MCF 10A (cell line): ENCODE measurements around the gene RNF115. TPM values are rescaled to one million over a fixed set of nuclear protein-coding genes. Genes with fewer than 3 reads are reported as not detected.

Experiments
- BruUV-seq: library from RNA; stranded (reverse); fragments of 400-500 nt; replicated peaks from 2 replicates; lab custom pipeline; 2021; lab: Mats Ljungman, UMichigan
- CTCF ChIA-PET: fragments of 300-600 bp; sonication (Branson Sonifier 250); formaldehyde crosslinking; extraction: SDS; loops from one replicate; lab custom pipeline; 2021; ENCODE audit warnings: antibody characterized with exemption, inconsistent platforms; lab: Yijun Ruan, JAX
- POLR2A ChIA-PET: fragments of 300-600, 350-650 bp; sonication (Branson Sonifier 250); formaldehyde crosslinking; extraction: SDS; loops from one replicate; lab custom pipeline; 2020; ENCODE audit warnings: antibody characterized with exemption, inconsistent platforms; lab: Yijun Ruan, JAX
- DNase-seq: peaks from one replicate; pipeline ENCODE4 v3.0.0-alpha.2; 2018; ENCODE audit not compliant: unreplicated experiment
- H3K27ac Mint-ChIP-seq: one replicate; pipeline ENCODE4 v1.8.0; 2022; ENCODE audit warnings: mild to moderate bottlenecking, low read depth, mixed read lengths; ENCODE audit not compliant: unreplicated experiment
- H3K27me3 Mint-ChIP-seq: one replicate; pipeline ENCODE4 v1.8.0; 2022; ENCODE audit warnings: mixed read lengths; ENCODE audit not compliant: insufficient read depth, unreplicated experiment
- H3K36me3 Mint-ChIP-seq: one replicate; pipeline ENCODE4 v1.8.0; 2022; ENCODE audit warnings: mild to moderate bottlenecking, moderate library complexity, mixed read lengths; ENCODE audit not compliant: insufficient read depth, unreplicated experiment
- H3K4me1 Mint-ChIP-seq: one replicate; pipeline ENCODE4 v1.8.0; 2022; ENCODE audit warnings: mixed read lengths; ENCODE audit not compliant: insufficient read depth, unreplicated experiment
- H3K4me3 Mint-ChIP-seq: one replicate; pipeline ENCODE4 v1.8.0; 2022; ENCODE audit warnings: mild to moderate bottlenecking, moderate library complexity, mixed read lengths; ENCODE audit not compliant: unreplicated experiment
- H3K9me3 Mint-ChIP-seq: one replicate; pipeline ENCODE4 v1.8.0; 2022; ENCODE audit warnings: mixed read lengths; ENCODE audit not compliant: unreplicated experiment
- CTCF ChIP-seq: fragments of 200-600 bp; IDR thresholded peaks from one replicate; pipeline ENCODE4 v1.8.0; 2022; ENCODE audit warnings: antibody characterized with exemption, mild to moderate bottlenecking; ENCODE audit not compliant: unreplicated experiment
- intact Hi-C: fragments of 100-400 bp; cut with micrococcal nuclease; formaldehyde crosslinking; loops from 2 replicates; pipeline ENCODE4 v1.14.1; 2022
- total RNA-seq: library from RNA; stranded (reverse); gene quantifications from 2 replicates; pipeline ENCODE4 v1.2.3, GENCODE V29; 2022

The RNF115 gene
- total RNA-seq, 1 experiment from 2014 or later, result 19.5 TPM

DNA sequence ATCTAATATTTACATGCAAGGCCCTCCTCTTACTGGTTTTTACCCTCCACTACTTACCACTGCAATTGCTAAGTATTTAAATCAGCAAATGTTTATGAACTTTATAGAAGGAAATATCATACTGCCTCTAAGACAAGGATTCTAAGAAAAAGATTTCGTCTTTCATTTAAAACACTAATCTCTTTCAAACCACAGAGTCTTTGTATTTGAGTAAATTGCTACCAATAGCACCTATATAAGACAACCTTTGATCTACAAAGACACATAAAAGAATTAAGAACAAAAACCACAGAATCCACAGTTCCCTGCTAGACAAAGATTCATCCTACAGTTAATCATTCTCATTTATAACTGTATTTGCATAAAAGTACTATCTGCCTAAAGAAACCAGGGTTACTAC, 37.6 kb downstream of the RNF115 start:
- Mint-ChIP-seq H3K27me3 (no peaks in the 10 kb centered on the region), H3K4me3 (no peak overlapping the region), H3K36me3 (peaks cover 41% of the 10 kb centered on the region), H3K4me1 (peaks cover 40% of the 10 kb centered on the region), H3K9me3 (no peaks in the 10 kb centered on the region), H3K27ac (peak overlapping the region; percentile 26)
- POLR2A ChIA-PET, result interaction anchor here (0.8 to 2.3 kb wide), 4 partner anchors 9 to 38 kb away, joined by 3 to 15 read pairs (median 4); partner anchors contain the start of genes POLR3C and RNF115
- intact Hi-C loops, result no loop called here
- no peak for TF ChIP-seq CTCF
- CTCF ChIA-PET, result interaction anchor here (1.0 to 2.0 kb wide), 2 partner anchors 10 to 52 kb away, joined by 4 to 11 read pairs; no protein-coding TSS in a partner anchor
- no peak for DNase-seq
- BruUV-seq, result no TSS peak

- ChIA-PET CTCF (interaction anchor here (0.8 to 2.0 kb wide), 2 partner anchors 11 to 65 kb away, joined by 3 to 11 read pairs; no protein-coding TSS in a partner anchor), POLR2A (interaction anchor here (0.8 to 2.3 kb wide), 4 partner anchors 10 to 39 kb away, joined by 3 to 15 read pairs (median 4); partner anchors contain the start of genes POLR3C and RNF115)
- intact Hi-C loops, result no loop called here
- Mint-ChIP-seq H3K27ac (peak overlapping the region; percentile 26), H3K36me3 (peaks cover 41% of the 10 kb centered on the region), H3K4me3 (no peak overlapping the region), H3K4me1 (peaks cover 46% of the 10 kb centered on the region), H3K9me3 (no peaks in the 10 kb centered on the region), H3K27me3 (no peaks in the 10 kb centered on the region)
- no peak for TF ChIP-seq CTCF
- BruUV-seq, result no TSS peak
- DNase-seq, result no peak
Measured at GRCh38 chr1:145785547-145785946, 38.3 kb downstream of the RNF115 start.

- H3K27me3 Mint-ChIP-seq, result no peaks in the 10 kb centered on the region
- no TSS peak for BruUV-seq
- H3K4me1 Mint-ChIP-seq, result peaks cover 46% of the 10 kb centered on the region
- POLR2A ChIA-PET, result interaction anchor here (1.0 to 5.7 kb wide), 3 partner anchors 18 to 74 kb away, joined by 3 to 68 read pairs (median 24); partner anchors contain the start of genes PIAS3, POLR3C and RNF115
- no peak for TF ChIP-seq CTCF
- no peaks in the 10 kb centered on the region for H3K9me3 Mint-ChIP-seq
- peaks cover 43% of the 10 kb centered on the region for H3K36me3 Mint-ChIP-seq
- no peak for DNase-seq
- H3K4me3 Mint-ChIP-seq, result no peak overlapping the region
- CTCF ChIA-PET, result interaction anchor here (0.6 to 1.4 kb wide), 4 partner anchors 8 to 125 kb away, joined by 3 to 4 read pairs (median 3); no protein-coding TSS in a partner anchor
- no peak overlapping the region for H3K27ac Mint-ChIP-seq
- intact Hi-C loops, result loop anchor here (5.0 kb wide), 1 partner anchor 38 kb away; the partner anchor contains the start of genes POLR3C and RNF115
Measured at GRCh38 chr1:145784409-145784808, 39.5 kb downstream of the RNF115 start.

DNA sequence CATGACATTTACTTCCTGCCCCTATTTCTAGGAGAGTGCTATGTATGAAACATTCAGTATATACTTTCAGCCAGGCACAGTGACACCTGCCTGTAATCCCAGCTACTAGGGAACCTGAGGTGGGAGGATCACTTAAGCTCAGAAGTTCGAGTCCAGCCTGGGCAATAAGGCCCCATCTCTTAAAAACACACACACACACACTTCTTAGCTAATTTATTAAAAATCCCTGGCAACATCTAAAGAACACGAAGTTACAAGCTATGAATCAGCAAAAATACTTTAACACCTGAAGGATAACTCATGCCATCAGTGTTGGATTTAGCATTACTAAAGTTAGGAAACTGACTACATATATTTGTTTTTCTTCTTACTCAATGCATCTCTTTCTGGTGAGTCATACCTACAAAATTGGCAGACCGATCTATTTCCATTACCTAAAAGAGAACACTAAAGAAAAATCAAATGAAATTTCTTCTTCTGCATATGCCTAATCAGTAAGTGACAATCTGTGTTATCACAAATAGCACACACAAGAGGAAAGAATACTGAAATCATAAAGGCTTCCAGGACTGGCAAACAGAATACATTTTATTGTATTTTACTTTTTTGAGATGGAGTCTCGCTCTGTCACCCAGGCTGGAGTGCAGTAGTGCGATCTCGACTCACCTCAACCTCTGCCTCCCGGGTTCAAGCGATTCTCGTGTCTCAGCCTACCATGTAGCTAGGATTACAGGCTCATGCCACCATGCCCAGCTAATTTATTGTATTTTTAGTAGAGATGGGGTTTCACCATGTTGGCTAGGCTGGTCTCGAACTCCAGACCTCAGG, 41.4 kb downstream of the RNF115 start:
- peak; percentile 95 for DNase-seq
- Mint-ChIP-seq H3K4me3 (peak overlapping the region; percentile 42), H3K36me3 (peaks cover 43% of the 10 kb centered on the region), H3K27ac (peak overlapping the region; percentile 95), H3K27me3 (no peaks in the 10 kb centered on the region), H3K4me1 (peaks cover 46% of the 10 kb centered on the region), H3K9me3 (no peaks in the 10 kb centered on the region)
- intact Hi-C loops, result loop anchor here (5.0 kb wide), 1 partner anchor 40 kb away; the partner anchor contains the start of genes POLR3C and RNF115
- CTCF ChIA-PET, result interaction anchor here (0.6 to 1.8 kb wide), 5 partner anchors 9 to 112 kb away, joined by 3 to 9 read pairs (median 3); no protein-coding TSS in a partner anchor
- POLR2A ChIA-PET, result interaction anchor here (0.6 to 5.7 kb wide), 11 partner anchors 10 to 181 kb away, joined by 3 to 68 read pairs (median 6); partner anchors contain the start of genes PIAS3, POLR3C and RNF115
- BruUV-seq, result no TSS peak
- no peak for TF ChIP-seq CTCF
